CMK (cell line): ENCODE data around the gene TPRX2.
"Not testable (repeated sequence)": the region's sequence is repeated elsewhere in the genome, so short reads cannot be mapped to it uniquely, and the experiment has no call there.

Source experiments
- DNase-seq: peaks from one replicate; pipeline ENCODE4 v3.0.0-alpha.2; 2010; ENCODE audit warnings: low read depth

TPRX2 gene

GRCh38 chr19:47861630-47862029 is 2.6 kb downstream of the TPRX2 start:
- no peak for DNase-seq

GRCh38 chr19:47863514-47863936 is 4.5 kb downstream of the TPRX2 start:
- DNase-seq = peak; percentile 59

- no peak for DNase-seq
These were observed 6.1 kb downstream of the TPRX2 start for GRCh38 chr19:47865166-47865565.

- DNase-seq = no peak
These were observed 19.9 kb downstream of the TPRX2 start for GRCh38 chr19:47878906-47879305.

- not testable (repeated sequence) for DNase-seq
These were observed 20.4 kb downstream of the TPRX2 start for GRCh38 chr19:47879385-47879784.

GRCh38 chr19:47881757-47882156 is 22.7 kb downstream of the TPRX2 start:
- no peak for DNase-seq

GRCh38 chr19:47882890-47883289 is 23.9 kb downstream of the TPRX2 start:
- DNase-seq = no peak

- no peak for DNase-seq
These were observed 26.0 kb downstream of the TPRX2 start for GRCh38 chr19:47885067-47885463.

- DNase-seq = no peak
These were observed 27.1 kb downstream of the TPRX2 start, which contains the start of gene SULT2A1 for GRCh38 chr19:47886010-47886559. SULT2A1 (minus strand) TSS chr19:47886315; CDS start chr19:47886257, 58 bp downstream.

- no peak for DNase-seq
These were observed 32.0 kb downstream of the TPRX2 start for GRCh38 chr19:47890865-47891621.

GRCh38 chr19:47891622-47891922 is 32.5 kb downstream of the TPRX2 start:
- no peak for DNase-seq

- peak; percentile 94 for DNase-seq
These were observed 33.1 kb downstream of the TPRX2 start for GRCh38 chr19:47891923-47892666.

- no peak for DNase-seq
These were observed 36.2 kb downstream of the TPRX2 start for GRCh38 chr19:47895165-47895782.

GRCh38 chr19:47896019-47896418 is 37.0 kb downstream of the TPRX2 start:
- no peak for DNase-seq

- no peak for DNase-seq
These were observed 37.7 kb downstream of the TPRX2 start for GRCh38 chr19:47896773-47897172.

GRCh38 chr19:47897861-47898260 is 38.8 kb downstream of the TPRX2 start:
- DNase-seq = no peak

- DNase-seq = no peak
These were observed 40.3 kb downstream of the TPRX2 start for GRCh38 chr19:47899335-47899734.

GRCh38 chr19:47901370-47901769 is 42.3 kb downstream of the TPRX2 start:
- DNase-seq = no peak

GRCh38 chr19:47909350-47909749 is 50.3 kb downstream of the TPRX2 start:
- not testable (repeated sequence) for DNase-seq

GRCh38 chr19:47910191-47910590 is 51.2 kb downstream of the TPRX2 start:
- DNase-seq = not testable (repeated sequence)
